HG02943 (cell line): ENCODE results near the gene TFPI2.
"Not testable (repeated sequence)": the region's sequence is repeated elsewhere in the genome, so short reads cannot be mapped to it uniquely, and the experiment has no call there.

ENCODE experiments used
- ATAC-seq: cut with Tn5 transposase; IDR thresholded peaks from one replicate; pipeline ENCODE4 v1.9.1; 2021; ENCODE audit warnings: mild to moderate bottlenecking, low read depth, moderate library complexity; ENCODE audit not compliant: unreplicated experiment

TFPI2 gene

GRCh38 chr7:93890464-93891068 lies at the start of gene TFPI2:
Gene TFPI2, minus strand, starts transcription at chr7:93890753. Its CDS starts 75 bp downstream, at chr7:93890678.
- ATAC-seq: no peak

- no peak for ATAC-seq
These were observed 47.7 kb upstream of the TFPI2 start for GRCh38 chr7:93938293-93938692.

DNA sequence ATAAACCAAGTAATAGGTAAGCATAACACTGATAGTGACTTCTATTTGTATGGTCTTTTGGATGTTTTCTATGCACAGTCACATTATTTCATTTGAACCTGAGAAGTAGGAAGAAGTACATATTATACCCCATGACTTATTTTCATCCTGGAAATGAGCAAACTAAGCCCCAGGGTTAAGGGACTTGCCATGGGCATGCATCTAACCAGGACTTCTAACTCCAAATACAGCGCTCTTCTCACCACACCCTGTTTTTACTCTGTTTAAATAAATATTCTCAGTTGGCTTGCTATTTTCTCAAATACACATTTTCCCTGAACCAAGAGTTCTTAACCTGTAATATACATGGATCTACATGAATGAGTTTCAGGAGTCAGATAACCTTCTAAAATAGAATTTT lies 47.3 kb upstream of the TFPI2 start:
- no peak for ATAC-seq

GRCh38 chr7:93935102-93935501 lies 44.5 kb upstream of the TFPI2 start:
- ATAC-seq: no peak

GRCh38 chr7:93933156-93933555 lies 42.6 kb upstream of the TFPI2 start:
- no peak for ATAC-seq

- no peak for ATAC-seq
These were observed 41.1 kb upstream of the TFPI2 start for GRCh38 chr7:93931655-93932054.

- ATAC-seq: no peak
These were observed 37.0 kb upstream of the TFPI2 start for GRCh38 chr7:93927585-93927984.

DNA sequence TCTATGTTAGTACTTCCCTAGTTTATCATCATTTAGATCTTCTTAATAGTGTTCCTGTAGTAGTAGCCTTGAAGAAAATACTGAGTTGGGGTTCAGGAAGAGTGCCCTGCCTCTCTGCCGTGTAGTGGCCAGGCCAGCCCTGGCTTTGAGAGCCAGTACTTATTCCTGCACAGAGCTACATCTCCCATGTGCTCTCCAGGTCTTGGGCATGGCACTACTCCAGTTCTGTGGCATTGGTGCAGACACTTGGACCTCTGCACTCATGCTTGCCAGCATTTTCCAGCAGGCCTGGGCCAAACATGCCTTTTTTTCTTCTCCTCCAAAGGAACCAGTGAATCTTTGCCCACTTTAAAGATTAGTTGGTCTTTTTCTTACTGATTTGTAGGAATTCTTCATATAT lies 36.2 kb upstream of the TFPI2 start:
- no peak for ATAC-seq

DNA sequence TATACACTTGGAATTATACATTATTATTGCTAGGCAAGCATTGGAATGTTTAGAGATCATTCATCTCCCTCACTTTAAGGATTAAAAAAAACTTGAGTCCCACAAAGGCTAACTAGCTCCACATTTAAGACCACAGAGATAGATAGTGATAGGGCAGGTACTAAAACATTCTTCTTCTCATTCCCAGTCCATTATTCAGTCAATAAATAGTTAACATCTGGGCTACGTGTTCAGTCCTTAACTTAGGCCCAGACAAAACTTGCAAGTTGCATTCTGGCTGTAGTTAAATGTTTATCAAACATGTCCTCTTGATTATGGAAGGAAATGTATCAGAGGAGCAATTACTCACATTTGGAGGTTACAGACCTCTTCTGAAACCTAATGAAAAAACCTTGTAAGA lies 33.4 kb upstream of the TFPI2 start:
- no peak for ATAC-seq

DNA sequence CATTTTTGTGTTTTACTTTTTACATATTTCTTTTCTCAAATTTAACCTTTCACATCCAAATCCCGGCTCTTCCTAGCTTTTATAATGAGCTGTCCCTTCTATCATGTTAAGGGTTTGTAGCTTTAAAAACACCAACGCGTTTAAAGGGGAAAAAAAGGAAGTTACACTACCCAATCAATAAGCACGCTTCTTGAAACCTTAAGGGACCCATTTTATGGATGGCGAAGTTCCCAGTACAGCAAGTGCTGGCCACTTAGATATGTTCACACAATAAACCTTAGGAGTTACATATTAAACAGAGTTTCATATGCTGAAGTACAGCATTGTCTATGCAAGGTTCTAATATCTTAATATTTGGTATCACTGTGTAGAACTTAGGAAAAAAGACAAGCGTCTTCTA lies 32.7 kb upstream of the TFPI2 start:
- ATAC-seq: no peak

- peak; percentile 79 for ATAC-seq
These were observed 31.3 kb upstream of the TFPI2 start, which contains the start of gene GNG11 for GRCh38 chr7:93921607-93922566. Gene GNG11, plus strand, starts transcription at chr7:93921735. Its CDS starts 403 bp downstream, at chr7:93922138.

GRCh38 chr7:93921186-93921585 lies 30.6 kb upstream of the TFPI2 start:
- ATAC-seq: no peak

DNA sequence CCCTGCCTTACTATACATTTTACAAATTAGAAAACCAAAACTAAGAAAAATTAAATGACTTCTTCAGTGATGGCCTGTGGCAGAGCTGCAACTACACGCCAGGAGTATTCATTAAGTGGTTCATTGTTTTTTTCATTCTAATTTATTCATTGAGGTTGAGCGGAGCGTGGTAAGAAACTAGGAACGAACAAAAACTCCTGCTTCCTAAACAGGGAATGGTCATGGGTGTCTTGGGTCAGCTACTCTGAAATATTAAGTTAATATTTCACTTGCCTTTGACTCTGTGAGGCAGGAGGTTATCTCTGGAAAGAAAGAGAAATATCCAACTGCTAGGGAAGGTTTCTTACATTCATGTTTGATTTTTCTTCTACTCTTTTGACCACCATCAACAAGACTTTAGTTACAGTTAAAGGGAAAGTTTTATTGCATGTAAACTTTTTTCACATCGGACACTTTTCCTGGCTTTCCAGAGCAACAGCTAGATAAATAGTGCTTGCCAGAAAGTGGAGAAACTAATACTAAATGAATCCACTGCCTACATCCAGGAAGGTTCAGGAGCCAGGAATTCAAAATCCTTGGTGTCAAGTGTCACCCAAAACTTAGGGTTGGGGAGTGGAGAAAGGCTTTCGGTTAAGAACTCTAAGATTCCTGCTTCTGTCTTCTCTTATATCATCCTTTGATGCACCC lies 30.1 kb upstream of the TFPI2 start:
- no peak for ATAC-seq

DNA sequence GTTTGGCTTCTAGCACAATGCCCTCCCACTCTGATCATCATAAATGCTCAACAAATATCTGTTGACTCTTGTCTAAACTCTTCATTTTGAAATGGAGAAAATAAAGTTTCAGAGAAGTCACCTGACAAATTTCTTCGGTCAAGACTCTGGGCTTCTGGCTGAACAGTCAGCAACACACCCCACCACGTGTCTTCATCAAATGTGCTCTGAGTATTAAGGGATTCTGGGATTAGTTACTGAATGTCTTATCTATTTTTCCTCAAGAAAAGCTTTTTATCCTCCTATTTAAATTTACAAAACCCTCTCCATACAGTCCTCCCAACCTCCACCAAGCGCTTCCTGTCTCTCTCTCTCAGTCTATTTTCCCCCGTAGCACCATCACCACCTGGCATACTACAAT lies 25.8 kb upstream of the TFPI2 start:
- ATAC-seq: not testable (repeated sequence)

DNA sequence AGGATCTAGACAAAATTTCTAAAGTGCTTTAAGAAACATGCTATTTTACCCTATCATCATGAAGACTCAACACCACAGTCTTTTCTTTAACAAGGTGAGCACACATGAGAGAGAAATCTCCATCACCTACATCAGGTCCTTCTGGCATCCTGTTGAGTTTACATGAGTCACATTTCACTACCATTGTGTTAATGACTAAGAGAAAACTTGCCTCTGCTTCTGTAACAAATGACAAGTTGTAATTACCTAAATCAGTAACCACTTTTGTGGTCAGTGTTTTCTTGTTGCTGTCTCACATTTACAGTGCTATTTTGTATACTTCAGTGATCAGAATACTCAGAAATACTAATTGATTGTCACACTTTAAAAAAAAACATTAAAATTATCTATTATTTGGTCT lies 25.3 kb upstream of the TFPI2 start:
- not testable (repeated sequence) for ATAC-seq

GRCh38 chr7:93915206-93915842 lies 24.8 kb upstream of the TFPI2 start:
- not testable (repeated sequence) for ATAC-seq

DNA sequence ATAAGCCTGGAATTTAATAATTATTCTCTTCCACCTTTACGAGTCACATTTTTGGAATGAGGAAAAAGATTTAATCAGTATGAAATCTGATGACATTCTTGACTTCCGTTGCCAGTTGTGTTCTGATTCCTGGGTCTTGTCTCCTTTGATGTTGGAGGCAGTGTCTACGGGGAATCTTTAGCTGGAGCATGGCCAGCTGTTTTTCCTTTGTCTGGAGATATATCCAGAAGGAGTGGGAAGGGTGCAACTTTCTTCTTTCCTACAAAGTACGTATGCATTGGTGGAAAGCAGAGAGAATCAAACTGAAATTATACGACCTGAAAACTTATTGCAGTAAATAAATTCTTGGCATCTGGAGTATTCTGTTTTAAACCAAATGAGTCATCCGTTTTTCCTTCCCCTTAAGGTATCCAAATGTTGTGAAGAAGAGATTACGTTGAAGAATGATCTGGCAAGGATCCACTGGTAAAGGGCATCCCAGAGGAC lies 24.1 kb upstream of the TFPI2 start:
- no peak for ATAC-seq

- ATAC-seq: no peak
These were observed 22.6 kb upstream of the TFPI2 start for GRCh38 chr7:93913197-93913596.

DNA sequence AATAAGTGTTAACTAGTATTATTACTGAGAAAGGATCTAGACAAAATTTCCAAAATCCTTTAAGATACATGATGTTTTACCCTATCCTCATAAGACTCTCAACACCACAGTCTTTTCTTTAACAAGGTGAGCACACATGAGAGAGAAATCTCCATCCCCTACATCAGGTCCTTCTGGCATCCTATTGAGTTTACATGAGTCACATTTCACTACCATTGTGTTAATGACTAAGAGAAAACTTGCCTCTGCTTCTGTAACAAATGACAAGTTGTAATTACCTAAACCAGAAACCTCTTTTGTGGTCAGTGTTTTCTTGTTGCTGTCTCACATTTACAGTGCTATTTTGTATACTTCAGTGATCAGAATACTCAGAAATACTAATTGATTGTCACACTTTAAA lies 21.1 kb upstream of the TFPI2 start:
- not testable (repeated sequence) for ATAC-seq

DNA sequence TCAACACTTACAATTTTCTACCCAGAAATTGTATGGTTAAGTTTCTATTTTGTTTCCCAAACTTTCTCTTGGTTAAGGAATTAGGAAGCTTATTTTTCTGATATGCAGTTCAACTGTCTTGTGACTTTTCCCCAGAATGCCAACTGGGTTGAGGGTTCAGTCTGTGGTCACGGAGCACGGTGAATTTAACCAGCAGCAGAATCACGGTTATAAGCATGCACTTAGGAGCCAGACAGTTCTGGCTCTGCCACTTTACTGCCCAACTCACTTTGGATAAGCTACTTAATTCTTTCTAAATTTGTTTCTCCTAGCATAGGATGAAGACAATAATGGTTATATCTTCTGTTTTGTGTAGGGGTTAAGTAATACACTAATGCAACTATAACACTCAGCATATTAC lies 20.7 kb upstream of the TFPI2 start:
- not testable (repeated sequence) for ATAC-seq
